OCI-M1 (cell line): ENCODE data around the gene GPR25.

Experiments
- DNase-seq: peaks from one replicate; lab custom pipeline; 2025; lab: John Stamatoyannopoulos, UW

The GPR25 gene

DNA sequence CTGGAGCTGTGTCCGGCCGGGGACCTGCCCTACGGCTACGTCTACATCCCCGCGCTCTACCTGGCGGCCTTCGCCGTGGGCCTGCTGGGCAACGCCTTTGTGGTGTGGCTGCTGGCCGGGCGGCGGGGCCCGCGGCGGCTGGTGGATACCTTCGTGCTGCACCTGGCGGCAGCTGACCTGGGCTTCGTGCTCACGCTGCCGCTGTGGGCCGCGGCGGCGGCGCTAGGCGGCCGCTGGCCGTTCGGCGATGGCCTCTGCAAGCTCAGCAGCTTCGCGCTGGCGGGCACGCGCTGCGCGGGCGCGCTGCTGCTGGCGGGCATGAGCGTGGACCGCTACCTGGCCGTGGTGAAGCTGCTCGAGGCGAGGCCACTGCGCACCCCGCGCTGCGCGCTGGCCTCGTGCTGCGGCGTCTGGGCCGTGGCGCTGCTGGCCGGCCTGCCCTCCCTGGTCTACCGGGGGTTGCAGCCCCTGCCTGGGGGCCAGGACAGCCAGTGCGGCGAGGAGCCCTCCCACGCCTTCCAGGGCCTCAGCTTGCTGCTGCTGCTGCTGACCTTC lies 412 bp downstream of the GPR25 start:
- no peak for DNase-seq

DNA sequence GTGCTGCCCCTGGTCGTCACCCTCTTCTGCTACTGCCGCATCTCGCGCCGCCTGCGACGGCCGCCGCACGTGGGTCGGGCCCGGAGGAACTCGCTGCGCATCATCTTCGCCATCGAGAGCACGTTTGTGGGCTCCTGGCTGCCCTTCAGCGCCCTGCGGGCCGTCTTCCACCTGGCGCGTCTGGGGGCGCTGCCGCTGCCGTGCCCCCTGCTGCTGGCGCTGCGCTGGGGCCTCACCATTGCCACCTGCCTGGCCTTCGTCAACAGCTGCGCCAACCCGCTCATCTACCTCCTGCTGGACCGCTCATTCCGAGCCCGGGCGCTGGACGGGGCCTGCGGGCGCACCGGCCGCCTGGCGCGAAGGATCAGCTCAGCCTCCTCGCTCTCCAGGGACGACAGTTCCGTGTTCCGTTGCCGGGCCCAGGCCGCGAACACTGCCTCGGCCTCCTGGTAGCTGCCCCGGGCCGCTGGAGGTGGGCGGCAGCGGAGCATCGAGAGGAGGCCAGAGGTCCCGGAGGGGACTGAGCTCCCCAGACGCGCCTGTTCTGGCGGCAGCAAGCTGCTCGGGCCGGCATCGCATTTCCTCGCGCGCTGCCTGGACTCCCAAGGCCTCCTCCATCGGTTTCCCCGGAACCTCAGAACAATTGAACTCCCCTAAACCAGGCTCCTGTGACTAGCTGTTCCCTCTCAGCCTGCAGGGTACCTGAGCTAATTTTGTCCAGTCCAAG lies 1.1 kb downstream of the GPR25 start:
- DNase-seq: no peak

DNA sequence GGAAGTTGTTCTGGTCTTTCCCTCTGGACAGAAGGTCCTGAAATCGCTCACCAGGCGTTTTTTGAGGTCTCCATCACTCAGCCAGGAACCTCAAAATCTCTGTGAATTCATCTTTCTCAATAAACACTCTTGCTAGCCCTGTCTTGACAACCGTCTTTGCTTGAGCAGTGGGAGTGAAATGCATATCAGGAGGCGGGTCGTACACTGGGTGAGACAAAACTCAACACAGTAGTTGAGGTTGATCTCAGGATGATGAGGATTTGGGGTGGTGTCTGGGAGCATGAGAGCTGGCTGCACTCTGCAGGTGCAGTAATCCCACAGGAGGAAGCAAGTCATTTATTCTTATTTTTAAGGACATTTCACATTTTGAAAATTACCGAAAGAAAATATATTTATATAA lies 1.9 kb downstream of the GPR25 start:
- DNase-seq: no peak

DNA sequence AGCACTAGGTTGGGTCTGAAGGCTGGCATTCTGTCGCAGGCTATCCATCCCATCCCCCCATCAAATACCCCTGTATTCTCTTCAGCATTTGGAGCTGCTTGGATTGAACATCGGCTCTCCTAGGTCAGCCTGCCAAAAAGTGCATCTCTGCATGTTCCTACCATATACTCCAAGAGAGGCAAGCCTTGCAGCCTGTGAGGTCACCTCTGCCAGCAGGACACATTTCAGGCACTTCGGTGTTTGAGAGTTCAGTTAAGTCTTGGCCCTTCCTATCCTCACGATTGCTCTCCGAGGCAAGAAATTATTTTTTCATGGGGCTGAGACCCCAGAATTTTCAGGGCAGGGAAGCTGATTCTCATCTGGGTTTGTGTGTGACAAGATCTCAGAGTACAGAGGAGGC lies 2.6 kb downstream of the GPR25 start:
- no peak for DNase-seq

DNA sequence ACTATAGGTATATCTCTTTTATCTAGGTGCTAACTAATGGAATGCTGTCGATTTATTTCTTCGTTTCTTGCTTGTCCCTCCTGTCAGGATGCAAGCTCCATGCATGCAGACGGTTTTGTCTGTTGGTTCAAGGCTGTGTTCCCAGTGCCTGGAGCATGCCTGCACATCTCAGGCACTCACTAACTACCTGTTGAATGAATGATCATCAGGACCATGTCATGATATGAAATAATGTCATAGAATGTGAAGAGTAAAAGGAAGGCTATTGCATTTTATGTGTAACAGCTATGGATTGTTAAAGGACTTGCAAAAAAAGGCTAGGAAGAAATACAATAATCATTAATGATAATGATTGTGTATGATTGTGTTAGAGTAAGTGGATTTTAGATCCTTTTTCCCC lies 4.2 kb downstream of the GPR25 start:
- DNase-seq: no peak

DNA sequence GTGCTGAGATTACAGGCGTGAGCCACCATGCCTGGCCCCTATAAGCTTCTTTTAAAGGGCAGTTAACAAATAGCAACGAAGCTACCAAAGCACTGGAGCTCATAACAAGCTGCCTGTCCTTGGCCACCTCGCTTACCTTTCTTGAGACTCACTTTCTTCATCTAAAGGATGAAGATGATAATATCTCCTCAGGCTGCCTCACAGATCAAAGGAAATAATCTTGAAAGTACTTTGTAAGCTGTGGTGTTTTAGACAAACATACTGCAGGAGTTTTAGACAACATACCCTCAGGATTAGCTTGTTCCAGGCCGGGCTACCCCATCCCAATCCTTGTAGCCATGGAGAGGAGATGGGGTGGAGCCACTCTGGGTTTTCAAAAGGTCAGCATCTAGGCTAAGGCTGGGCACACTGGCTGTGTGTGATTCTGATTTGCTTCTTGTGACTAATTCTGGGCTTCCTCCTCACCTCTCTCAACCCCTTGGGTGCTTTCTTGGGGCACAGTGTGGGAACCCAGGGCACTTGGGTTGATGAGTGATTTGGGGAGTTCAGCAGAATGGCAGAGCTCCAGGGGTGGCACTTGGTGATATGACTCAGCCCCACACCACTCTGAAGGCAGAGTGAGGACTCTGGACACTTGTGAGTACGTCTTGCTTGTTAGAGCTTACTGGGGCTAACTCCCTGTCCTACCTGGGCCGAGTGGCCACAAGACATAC lies 5.2 kb downstream of the GPR25 start:
- DNase-seq: no peak

DNA sequence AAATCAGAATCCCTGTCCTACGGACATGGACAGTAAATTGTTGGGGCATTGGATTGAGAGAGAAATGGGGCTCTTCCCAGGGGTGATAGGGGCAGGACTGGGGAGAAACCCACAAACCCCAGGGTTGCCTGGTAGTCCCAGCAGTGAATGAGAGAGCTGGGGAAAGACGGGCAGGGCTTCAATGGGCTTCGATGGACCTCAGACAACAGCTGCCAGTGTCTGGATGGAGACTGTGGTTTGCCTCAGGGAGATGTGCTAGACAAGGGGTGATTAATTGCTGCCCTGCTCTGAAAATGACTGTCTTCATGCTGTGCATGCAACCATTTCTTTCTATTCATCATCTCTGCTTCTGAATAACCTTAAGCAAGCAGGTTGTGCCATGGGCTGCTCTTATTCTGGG lies 7.4 kb downstream of the GPR25 start:
- no peak for DNase-seq

DNA sequence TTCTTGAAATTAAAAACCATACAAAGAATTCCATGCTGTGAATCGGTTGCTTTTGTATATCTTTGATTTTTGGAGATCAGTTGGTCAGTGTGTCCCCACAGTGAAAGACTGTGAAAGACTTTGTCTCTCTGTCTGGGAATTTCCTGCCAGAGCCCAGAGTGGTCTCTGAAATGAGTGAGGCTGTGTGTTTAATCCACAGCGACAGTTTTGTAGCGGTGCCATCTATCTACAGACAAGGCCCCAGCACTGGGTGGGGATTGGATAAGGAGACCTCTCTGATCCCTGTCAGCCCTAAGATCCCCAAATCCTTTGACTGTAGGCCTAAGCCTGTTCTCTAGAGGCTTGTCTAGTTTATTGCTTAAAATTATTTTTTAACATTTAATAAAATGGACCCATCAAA lies 10.3 kb downstream of the GPR25 start:
- DNase-seq: no peak

DNA sequence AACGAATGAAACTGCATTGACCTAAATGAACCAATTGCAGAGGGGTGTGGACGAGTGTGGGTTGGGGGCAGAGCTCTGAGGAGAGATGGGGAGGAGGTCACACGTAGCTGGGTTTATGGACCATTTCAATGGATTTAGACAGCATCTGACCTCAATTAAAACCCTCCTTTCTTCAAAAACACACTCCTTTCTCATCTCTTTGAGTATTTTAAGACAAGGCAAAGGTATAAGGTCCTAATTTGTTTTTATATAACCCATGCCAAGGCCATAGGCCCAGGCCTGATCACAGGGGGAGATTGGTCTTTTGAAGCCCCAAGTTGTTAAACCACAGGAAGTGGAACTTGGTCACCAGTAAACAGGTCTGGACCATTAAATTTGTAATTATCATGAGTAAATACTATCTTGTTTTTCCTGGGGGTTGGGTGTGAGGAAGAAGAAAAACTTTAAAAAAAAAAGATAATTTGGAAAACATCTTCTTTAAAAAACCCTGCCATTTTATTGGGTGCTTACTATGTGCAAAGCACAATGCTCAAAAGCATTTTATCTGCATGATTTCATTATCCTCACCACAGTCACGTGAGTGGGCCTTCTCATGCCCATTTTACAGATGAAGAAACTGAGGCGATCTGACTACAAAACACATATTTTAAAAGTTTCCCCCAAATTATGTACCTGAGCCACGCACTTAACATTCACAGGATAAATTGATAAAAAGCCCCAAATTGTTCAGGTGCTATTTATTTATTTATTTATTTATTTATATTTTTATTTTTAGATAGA lies 13.0 kb downstream of the GPR25 start:
- no peak for DNase-seq

DNA sequence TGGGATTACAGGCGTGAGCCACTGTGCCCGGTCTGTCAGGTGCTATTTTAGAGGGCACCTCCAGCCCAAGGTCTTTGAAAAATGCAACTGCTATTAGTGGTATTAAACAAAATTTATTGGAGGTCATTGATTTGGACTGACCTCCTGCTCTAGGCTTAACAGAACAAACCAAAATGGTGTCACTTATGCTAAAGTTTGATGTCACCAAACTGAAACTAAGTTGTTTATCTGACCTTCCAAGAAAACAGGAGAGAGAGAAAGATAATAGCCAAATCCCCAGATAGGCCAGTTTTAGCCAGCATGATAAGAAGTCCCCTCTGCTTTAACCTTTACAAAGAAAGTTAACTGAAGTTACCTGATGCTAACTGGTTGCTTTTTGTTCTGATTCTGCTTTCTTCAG lies 13.8 kb downstream of the GPR25 start:
- peak; percentile 32 for DNase-seq

DNA sequence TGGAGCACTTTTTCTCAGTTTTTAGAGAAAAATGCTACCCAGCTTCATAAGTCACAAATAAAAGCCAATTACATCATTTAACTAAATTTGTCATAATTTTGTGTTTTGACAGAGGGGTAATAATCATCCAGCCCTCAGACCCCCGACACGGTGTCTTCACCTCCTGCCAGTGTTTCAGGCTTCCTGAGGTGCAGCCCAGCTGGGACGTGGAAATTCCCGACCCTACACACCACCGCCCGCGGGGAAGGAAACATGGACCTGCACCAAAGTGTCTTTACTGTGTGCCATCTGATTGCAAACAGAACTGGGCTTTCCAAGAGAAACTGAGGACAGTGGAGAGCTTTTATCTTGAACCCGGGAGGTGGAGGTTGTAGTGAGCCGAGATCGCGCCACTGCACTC lies 14.3 kb downstream of the GPR25 start:
- no peak for DNase-seq

DNA sequence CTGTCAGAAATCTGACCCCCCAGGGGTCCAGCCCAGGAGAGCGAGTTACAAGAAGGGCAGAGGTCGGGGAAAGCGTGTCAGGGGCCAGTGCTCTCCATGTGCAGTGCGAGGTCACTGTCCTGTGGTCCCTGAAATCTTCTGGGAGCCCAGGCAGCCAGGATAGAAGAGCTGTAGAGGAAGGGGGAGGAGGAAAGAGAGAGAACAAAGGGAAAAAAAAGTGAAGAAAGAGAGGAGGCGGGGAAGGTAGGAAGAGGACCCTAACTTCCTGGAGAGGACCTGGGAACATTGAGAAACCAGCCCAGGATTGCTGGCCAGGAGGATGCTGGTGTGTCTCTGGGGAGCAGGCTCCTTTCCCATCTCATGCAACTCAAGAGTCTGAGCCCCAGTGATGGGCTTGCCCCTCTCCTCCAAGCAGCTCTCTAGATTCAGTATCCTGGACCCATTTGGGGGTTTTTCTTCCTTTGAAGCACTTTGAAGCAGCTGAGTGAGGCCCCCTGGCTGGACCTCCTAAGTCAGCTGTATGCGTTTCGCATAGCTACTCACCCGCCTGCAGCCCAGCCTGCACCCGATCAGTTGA lies 15.1 kb downstream of the GPR25 start:
- no peak for DNase-seq

DNA sequence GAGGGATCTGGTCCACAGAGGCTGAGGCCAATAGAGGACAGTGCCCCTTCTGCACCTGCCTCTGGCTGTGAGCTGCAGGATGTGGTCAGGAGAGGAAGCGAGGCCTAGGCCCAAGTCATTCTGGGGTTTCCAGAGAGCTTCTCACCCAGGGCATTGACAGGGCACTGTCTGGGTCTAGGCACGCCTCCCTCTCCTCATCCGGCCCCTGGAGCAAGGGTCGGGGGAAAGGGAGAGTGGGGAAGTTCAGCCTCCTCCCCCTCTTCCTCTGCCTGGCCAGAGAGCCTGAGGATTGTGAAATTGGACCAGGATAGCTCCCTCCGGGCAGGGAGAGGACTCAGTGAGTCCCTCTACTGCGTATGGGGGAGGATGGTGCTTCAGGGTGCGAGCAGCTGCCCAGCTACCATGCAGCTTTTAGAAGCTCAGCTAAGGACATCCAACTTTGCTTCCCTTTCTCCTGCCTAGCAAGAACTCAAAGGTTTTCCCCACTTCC lies 15.6 kb downstream of the GPR25 start:
- DNase-seq: no peak

DNA sequence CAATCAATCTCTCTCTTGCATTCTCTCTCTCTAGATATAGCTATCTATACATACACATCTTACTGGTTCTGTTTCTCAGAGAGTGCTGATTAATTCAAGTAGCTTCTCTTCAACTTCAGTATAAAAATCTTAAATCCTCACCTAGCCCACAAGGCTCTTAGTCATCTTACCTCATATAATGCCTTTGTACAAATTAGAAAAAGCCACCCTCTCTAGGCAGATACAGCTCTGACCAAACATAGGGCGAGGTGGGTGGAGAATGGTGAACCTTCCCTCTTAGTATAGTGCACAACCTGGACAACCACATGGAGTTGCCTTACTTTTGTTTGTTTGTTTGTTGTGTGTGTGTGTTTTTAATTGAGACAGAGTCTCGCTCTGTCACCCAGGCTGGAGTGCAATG lies 16.8 kb downstream of the GPR25 start:
- no peak for DNase-seq

DNA sequence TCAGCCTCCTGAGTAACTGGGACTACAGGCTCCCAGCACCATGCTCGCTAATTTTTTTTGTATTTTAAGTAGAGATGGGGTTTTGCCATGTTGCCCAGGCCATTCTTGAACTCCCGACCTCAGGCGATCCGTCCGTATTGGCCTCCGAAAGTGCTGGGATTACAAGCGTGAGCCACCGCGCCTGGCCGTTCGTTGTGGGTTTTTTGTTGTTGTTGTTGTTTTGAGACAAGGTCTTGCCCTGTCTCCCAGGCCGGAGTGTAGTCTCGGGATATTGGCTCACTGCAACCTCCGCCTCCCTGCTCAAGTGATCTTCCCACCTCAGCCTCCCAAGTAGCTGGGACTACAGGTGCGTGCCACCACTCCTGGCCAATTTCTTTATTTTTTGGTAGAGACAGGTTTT lies 17.2 kb downstream of the GPR25 start:
- no peak for DNase-seq

DNA sequence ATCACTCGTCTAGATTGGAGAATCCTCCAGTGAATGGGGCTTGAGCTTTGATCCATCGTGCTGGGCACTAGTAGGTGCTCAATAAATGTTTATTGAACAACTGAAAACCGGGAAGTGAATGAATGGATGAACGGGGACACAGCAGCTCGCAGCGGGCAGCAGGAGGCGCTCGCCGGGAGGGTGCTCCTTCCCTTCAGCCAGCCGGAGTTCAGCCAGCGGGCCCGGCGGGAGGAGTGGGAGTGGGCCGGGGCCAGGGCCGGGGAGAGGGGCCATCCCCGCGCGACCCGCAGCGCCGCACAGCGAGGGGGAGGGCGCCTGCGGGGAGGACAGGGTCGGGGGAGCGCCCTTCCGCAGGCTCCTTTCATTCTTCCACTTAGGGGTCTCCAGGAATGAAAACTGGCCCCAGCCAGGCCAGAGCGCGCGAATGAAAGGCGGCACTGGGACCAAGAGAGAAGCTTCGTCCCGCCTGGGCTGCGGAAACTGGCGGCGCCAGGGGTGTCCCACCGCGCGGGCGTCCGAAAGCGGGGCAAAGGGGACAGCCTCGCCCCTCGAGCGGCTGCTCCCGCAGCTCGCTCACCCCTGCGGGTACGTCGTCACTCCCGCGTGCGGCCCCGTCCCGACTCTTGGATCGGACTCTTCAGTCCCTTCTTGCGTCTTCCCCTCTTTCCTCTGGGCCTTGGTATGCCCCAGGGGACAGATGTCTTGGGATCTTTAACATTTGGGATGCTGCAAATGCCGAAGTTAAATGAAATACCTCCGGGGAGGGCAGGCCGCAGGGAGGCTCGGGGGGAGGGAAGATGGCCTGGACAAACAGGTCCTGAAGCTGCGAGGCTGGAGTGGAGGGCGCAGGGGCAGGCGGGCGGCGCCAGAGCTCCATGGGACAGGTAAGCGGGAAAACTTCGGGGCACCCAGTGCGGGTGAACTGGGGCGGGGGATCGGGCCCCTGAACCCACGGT lies 18.3 kb downstream of the GPR25 start:
- peak; percentile 63 for DNase-seq

DNA sequence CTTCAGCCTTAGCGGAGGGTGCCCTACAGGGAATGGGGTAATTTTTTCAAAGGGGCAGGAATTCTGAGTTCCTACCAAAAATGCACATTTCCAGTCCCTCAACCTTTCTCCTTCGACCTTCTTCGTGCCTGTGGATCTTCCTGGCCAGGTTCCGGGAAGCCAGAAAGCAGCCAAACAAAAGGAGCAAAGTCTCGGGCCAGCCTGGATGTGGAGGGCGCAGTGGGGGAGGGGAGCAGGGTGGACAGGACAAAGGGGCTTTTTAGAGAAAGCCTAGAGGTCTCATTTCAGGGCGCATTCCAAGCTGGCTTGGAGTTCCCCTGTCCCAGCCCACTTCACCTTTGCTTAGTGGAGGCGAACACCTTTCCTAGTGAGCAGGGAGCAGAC lies 19.0 kb downstream of the GPR25 start:
- no peak for DNase-seq

DNA sequence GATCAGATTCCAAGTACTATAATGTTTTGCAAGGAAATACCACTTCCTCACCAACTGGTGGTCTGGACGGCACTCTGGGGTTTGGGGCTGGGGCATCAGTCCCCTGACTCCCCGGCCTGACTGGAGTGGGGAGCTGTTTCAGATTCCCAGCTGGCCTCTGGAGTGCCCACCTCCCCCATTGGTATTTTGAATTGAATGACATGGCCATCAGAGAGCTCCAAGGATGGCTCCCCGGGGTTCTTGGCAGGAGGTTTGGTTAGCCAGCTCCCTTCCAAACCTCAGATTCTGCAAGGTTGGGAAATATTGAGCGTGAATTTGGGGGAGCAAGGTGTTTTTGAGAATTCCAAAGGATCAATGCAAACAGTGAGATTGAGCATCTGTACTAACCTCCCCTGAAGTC lies 19.8 kb downstream of the GPR25 start:
- DNase-seq: no peak

DNA sequence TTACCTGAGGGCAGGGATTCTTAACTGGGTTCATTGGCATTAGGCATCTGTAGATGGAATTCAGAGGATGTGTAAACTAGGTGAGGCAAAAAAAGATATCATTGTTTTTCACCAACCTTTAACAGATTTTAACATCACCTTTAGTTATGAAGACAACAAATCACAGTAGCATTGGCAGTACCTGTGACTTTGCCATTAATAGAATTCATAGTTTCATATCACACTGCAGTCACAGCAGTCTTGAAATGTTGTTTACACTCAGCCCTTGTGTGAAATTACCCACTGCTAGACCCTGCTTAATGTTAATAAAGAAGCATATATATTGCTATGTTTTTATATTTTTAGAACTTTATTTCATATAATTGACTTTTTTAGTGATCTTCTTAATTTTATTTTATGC lies 20.2 kb downstream of the GPR25 start:
- DNase-seq: no peak

DNA sequence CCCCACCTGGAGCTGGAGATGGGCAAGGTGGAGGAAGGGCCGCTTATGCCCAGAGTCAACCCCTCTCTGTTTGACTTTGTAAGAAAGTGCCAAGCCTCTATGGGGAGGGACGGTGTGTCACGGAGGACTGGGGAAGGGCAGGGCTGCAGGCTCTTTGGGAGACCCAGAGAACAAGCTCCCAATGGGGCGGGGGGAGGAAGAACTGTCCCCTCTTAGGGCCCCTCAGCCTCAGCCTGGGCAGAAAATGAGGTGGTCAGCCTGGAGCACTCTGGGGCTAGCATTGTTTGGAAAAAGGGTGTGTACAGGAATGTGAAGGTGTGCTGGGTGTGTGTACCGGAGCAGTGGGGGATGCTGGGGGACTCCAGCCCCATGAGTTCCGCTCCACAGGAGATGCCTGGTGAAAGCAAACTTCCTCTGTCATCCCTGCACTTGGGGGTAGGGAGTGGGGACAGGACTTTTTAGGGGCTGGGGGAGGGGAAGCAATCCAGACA lies 20.7 kb downstream of the GPR25 start:
- no peak for DNase-seq
